Duodenal mucosa (tissue), 2 donors: ENCODE data around the gene PDE4B.
A peak's percentile ranks its signal among the peaks of the same experiment; 100 is the strongest.

ENCODE experiments used
- H3K27ac ChIP-seq: one replicate; pipeline ENCODE4 v1.7.0; 2013; ENCODE audit warnings: low read depth, low read length
- H3K27me3 ChIP-seq, 2 donors: one replicate each; pipeline ENCODE4 v1.7.0; 2013; ENCODE audit warnings: low read length in 2 of 2, control low read depth in 1 of 2; ENCODE audit not compliant: insufficient read depth in 2 of 2, control insufficient read depth in 1 of 2
- H3K36me3 ChIP-seq, 2 donors: one replicate each; pipeline ENCODE4 v1.7.0; 2013; ENCODE audit warnings: low read length in 2 of 2, control low read depth in 1 of 2; ENCODE audit not compliant: insufficient read depth in 2 of 2, control insufficient read depth in 1 of 2
- H3K4me1 ChIP-seq, 2 donors: one replicate each; pipeline ENCODE4 v1.7.0; 2013; ENCODE audit warnings: low read length in 2 of 2, control low read depth in 1 of 2; ENCODE audit not compliant: insufficient read depth in 2 of 2, control insufficient read depth in 1 of 2
- H3K4me3 ChIP-seq, 2 donors: one replicate each; pipeline ENCODE4 v1.7.0; 2013; ENCODE audit warnings: low read length in 2 of 2, low read depth in 1 of 2
- H3K9ac ChIP-seq, 2 donors: one replicate each; pipeline ENCODE4 v1.7.0; 2013; ENCODE audit warnings: low read length in 2 of 2, low read depth in 1 of 2
- H3K9me3 ChIP-seq, 2 donors: one replicate each; pipeline ENCODE4 v1.7.0; 2013; ENCODE audit warnings: low read length in 2 of 2, control low read depth in 1 of 2; ENCODE audit not compliant: control insufficient read depth in 1 of 2

The PDE4B gene

GRCh38 chr1:66245691-66246090 lies 453.0 kb downstream of the PDE4B start:
- Histone ChIP-seq H3K4me1 (peaks cover 11% of the 10 kb centered on the region in 2 donors), H3K36me3 (no peaks in the 10 kb centered on the region), H3K27me3 (no peaks in the 10 kb centered on the region), H3K27ac (no peak overlapping the region), H3K4me3 (no peak overlapping the region), H3K9ac (no peak overlapping the region), H3K9me3 (no peaks in the 10 kb centered on the region)

DNA sequence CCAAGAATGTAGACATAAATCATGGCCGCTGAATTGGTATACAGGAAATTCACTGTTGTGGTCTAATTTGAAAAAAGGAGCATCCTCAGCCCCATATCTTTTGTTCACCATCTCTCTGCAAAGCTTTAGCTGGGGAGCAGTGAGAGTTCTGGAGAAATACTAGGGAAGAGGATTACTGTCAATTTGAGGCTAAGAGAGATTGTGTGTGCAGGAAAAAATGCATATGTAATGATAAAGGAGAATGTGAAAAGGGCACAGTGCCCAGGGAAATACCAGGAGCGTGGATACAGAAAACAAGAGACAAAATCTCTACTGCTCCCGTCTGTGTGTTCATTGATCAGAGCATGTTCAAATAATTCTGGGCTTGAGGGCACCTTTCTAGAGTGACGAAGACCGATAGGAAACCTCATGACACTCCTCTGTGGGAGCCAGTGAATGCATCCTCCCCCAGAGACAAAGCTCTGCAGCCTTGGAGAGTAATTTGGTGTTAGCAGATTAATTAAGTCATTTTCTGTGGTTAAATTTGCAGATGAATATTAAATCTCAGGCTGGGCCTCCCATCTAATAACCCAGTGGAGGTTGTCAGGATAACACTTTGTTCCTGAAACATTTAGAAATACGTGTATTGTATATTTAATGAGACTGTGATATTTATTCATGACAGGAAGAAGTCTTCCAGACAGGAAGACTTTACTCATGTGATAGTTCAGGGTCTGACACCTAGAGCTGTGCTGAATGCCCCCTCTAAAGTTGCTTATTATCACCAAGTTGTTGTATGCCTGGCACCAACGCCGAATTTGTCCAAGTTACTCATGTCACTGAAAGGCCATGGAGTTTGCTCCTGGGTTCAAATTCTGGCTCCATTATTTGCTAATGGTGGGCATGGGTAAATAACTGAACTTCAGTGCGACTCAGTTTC lies 453.9 kb downstream of the PDE4B start:
- Histone ChIP-seq H3K27me3 (no peaks in the 10 kb centered on the region), H3K9me3 (no peaks in the 10 kb centered on the region), H3K4me3 (peak overlapping the region in 1 of 2 donors; percentile 50), H3K9ac (no peak overlapping the region), H3K4me1 (peaks cover 11% of the 10 kb centered on the region in 2 donors), H3K27ac (no peak overlapping the region), H3K36me3 (no peaks in the 10 kb centered on the region)

DNA sequence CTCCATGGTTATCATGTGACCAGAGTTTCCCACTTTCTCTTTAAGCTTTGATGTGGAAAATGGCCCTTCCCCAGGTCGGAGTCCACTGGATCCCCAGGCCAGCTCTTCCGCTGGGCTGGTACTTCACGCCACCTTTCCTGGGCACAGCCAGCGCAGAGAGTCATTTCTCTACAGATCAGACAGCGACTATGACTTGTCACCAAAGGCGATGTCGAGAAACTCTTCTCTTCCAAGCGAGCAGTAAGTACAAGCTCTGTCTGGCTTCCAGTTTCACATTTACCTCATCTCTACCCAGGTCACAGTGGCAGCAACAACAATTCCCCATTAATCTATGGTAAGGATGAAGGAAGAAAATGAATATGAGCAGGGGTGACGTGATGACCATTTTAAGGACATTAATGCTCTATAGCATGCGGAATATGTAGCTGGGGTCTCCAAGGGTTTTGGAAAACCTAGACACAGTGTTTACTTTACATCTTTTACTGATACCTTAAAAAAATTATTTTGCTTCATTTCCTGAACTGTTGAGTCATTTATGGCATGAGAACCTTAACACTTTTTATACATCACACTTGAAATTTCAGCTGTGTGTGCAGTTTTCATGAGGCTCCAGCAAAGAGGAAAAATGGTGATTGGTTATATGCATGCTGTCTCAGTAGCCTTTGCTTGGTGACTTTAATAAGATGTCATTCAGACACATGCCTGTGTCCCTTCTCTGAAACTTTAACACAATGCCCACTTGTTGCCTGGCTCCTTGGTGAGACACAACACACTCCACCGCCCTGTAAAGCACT lies 454.9 kb downstream of the PDE4B start:
- Histone ChIP-seq H3K4me1 (peaks cover 11% of the 10 kb centered on the region in 2 donors), H3K27me3 (no peaks in the 10 kb centered on the region), H3K36me3 (no peaks in the 10 kb centered on the region), H3K9ac (peak overlapping the region; percentile 23 to 40), H3K27ac (no peak overlapping the region), H3K9me3 (no peaks in the 10 kb centered on the region), H3K4me3 (peak overlapping the region; percentile 45 to 50)

- peaks cover 6 to 7% of the 10 kb centered on the region in 2 donors for H3K4me1 ChIP-seq
- H3K9me3 ChIP-seq, result no peaks in the 10 kb centered on the region
- H3K27ac ChIP-seq, result no peak overlapping the region
- H3K27me3 ChIP-seq, result no peaks in the 10 kb centered on the region
- no peaks in the 10 kb centered on the region for H3K36me3 ChIP-seq
- no peak overlapping the region for H3K9ac ChIP-seq
- no peak overlapping the region for H3K4me3 ChIP-seq
Observed at GRCh38 chr1:66248257-66248656, 455.6 kb downstream of the PDE4B start.

- Histone ChIP-seq H3K27me3 (no peaks in the 10 kb centered on the region), H3K9me3 (no peaks in the 10 kb centered on the region), H3K27ac (no peak overlapping the region), H3K4me1 (peaks cover 1 to 2% of the 10 kb centered on the region in 2 donors), H3K9ac (no peak overlapping the region), H3K4me3 (no peak overlapping the region), H3K36me3 (no peaks in the 10 kb centered on the region)
Observed at GRCh38 chr1:66248746-66249145, 456.1 kb downstream of the PDE4B start.

GRCh38 chr1:66250075-66250474 lies 457.4 kb downstream of the PDE4B start:
- Histone ChIP-seq H3K9ac (no peak overlapping the region), H3K36me3 (no peaks in the 10 kb centered on the region), H3K4me1 (no peaks in the 10 kb centered on the region), H3K9me3 (no peaks in the 10 kb centered on the region), H3K4me3 (no peak overlapping the region), H3K27me3 (no peaks in the 10 kb centered on the region), H3K27ac (no peak overlapping the region)

DNA sequence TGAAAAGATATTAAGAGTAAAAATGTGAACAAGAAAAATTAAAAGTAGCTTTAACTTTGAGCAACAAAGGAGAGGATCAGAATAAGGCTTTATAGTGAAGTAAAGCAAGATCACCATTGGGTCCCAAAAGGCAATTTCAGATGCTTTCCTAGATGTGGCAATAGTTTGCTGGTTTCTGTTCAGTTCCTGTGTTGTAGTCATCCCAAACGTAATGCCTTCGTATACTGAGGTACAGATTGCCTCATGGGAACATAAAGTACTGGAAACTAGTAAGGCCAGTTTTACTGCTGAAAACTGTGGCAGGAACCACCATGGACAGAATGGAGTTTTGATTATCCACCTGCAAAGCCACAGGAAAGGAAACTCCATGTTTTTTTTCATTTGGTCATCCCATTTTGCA lies 457.8 kb downstream of the PDE4B start:
- no peaks in the 10 kb centered on the region for H3K9me3 ChIP-seq
- no peak overlapping the region for H3K9ac ChIP-seq
- H3K27me3 ChIP-seq, result no peaks in the 10 kb centered on the region
- no peak overlapping the region for H3K4me3 ChIP-seq
- no peak overlapping the region for H3K27ac ChIP-seq
- no peaks in the 10 kb centered on the region for H3K4me1 ChIP-seq
- H3K36me3 ChIP-seq, result no peaks in the 10 kb centered on the region

- H3K4me3 ChIP-seq, result no peak overlapping the region
- no peaks in the 10 kb centered on the region for H3K36me3 ChIP-seq
- H3K9me3 ChIP-seq, result no peaks in the 10 kb centered on the region
- no peak overlapping the region for H3K9ac ChIP-seq
- H3K4me1 ChIP-seq, result no peaks in the 10 kb centered on the region
- no peaks in the 10 kb centered on the region for H3K27me3 ChIP-seq
- no peak overlapping the region for H3K27ac ChIP-seq
Observed at GRCh38 chr1:66251546-66251945, 458.9 kb downstream of the PDE4B start.

- Histone ChIP-seq H3K36me3 (no peaks in the 10 kb centered on the region), H3K27me3 (no peaks in the 10 kb centered on the region), H3K4me3 (no peak overlapping the region), H3K4me1 (no peaks in the 10 kb centered on the region), H3K27ac (no peak overlapping the region), H3K9me3 (no peaks in the 10 kb centered on the region), H3K9ac (no peak overlapping the region)
Observed at GRCh38 chr1:66253330-66253921, 460.7 kb downstream of the PDE4B start.

DNA sequence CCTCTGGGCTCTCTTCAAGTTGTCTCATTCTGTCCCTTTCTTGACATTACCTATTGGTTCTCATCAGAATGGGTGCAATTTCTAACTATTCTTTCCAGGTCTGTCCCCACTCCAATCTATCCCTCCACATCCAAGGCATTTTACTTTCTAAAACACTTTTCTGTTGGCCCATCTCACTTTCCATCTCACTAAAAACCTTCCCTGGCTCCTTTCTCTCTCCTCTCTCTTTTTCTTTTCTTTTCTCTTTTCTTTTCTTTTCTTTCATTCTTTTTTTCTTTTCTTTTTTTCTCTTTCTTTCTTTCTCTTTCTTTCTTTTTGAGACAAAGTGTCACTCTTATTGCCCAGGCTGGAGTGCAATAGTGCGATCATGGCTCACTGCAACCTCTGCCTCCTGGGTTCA lies 462.1 kb downstream of the PDE4B start:
- Histone ChIP-seq H3K36me3 (no peaks in the 10 kb centered on the region), H3K4me3 (no peak overlapping the region), H3K9ac (no peak overlapping the region), H3K4me1 (no peaks in the 10 kb centered on the region), H3K27me3 (no peaks in the 10 kb centered on the region), H3K9me3 (no peaks in the 10 kb centered on the region), H3K27ac (no peak overlapping the region)
